Bronchus fibroblast of lung (primary cell): ENCODE results near the gene TMEM14A. TPM values are rescaled to one million over a fixed set of nuclear protein-coding genes. Genes with fewer than 3 reads are reported as not detected.

Experiments
- total RNA-seq: library from RNA; depleted of rRNA; stranded (reverse); fragments of >200 nt; gene quantifications from 2 replicates; pipeline ENCODE4 v1.2.3, GENCODE V29; 2015

The TMEM14A gene, protein sequence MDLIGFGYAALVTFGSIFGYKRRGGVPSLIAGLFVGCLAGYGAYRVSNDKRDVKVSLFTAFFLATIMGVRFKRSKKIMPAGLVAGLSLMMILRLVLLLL
- total RNA-seq, result 36.4 and 49.8 TPM in 2 replicates

DNA sequence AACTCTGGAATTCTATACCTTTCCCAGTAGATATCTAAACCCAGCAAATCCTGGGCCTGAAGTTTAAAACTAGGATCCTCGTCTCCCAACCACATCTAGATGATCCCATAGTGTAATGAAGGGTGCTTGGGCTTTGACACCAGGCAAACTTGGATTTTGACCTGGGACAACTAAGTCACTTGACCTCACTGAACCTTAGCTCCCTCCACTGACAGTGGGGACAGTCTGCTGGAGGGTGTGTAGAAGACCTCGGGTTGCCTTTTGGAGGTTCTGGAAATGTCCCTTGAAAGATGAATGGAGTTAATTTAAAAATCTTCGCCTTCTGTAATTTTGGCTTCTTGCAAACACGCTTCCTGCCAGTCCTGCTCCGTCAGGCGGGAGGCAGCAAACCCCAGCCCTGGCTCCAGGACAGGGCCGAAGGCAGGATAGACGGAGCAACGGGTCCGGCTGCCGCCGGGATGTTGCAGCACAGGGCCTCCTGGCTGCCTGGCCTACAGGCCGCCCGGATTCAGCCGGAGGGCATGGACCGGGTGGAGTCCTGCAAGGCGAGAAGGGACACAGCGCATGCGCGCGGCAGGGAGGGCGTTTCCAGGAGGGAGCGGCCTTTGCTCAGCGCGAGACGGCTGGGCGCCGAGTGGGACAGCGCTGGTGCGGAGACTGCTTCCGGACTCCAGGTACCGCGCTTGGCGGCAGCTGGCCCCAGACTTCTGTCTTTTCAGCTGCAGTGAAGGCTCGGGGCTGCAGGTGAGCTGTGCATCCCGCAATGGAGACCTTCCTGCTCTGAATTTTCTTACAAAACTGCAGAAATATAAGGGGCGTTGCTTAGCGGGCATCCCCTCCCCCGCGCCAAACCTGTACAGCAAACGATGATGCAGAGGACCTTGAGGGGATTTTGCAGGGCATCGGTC, at the start of gene TMEM14A:
Gene TMEM14A (plus strand): TSS at position 612 of the 908 bp plus-strand sequence. CDS start 5,990 bp downstream, outside the sequence.

Other genes starting within 250 kb of the TMEM14A start
- 84.1 and 90.4 TPM in 2 replicates for gene TRAM2, start 94.1 kb upstream of the TMEM14A start, total RNA-seq
- gene GSTA2, start 92.4 kb downstream of the TMEM14A start, total RNA-seq, result not detected in 2 replicates
- not detected in 2 replicates for gene GSTA1, start 132.7 kb downstream of the TMEM14A start, total RNA-seq
- gene GSTA5, start 169.7 kb downstream of the TMEM14A start, total RNA-seq, result not detected in 2 replicates
- gene GSTA3, start 238.6 kb downstream of the TMEM14A start, total RNA-seq, result not detected in 2 replicates